H9 (cell line): ENCODE data around the gene LRRFIP2. TPM values are rescaled to one million over a fixed set of nuclear protein-coding genes. Genes with fewer than 3 reads are reported as not detected.

ENCODE experiments used
- DNase-seq: peaks from one replicate; pipeline ENCODE4 v3.0.0-alpha.2; 2017
- H2AFZ ChIP-seq: one replicate; pipeline ENCODE4 v1.6.1; 2013; ENCODE audit warnings: mild to moderate bottlenecking, low read length, control low read depth, moderate library complexity
- H2AK5ac ChIP-seq: 2 replicates; pipeline ENCODE4 v1.6.1; 2013; ENCODE audit warnings: low read length, control low read depth, mixed read lengths; ENCODE audit not compliant: insufficient read length
- H2BK120ac ChIP-seq: one replicate; pipeline ENCODE4 v1.6.1; 2013; ENCODE audit warnings: low read depth, mild to moderate bottlenecking, low read length, control low read depth, inconsistent platforms; ENCODE audit not compliant: poor library complexity, severe bottlenecking
- H2BK12ac ChIP-seq: 2 replicates; pipeline ENCODE4 v1.6.1; 2013; ENCODE audit warnings: low read length, control low read depth, mixed read lengths, low read depth; ENCODE audit not compliant: insufficient read length
- H2BK15ac ChIP-seq: 2 replicates; pipeline ENCODE4 v1.6.1; 2013; ENCODE audit warnings: low read depth, low read length, control low read depth
- H2BK20ac ChIP-seq: one replicate; pipeline ENCODE4 v1.6.1; 2013; ENCODE audit warnings: low read depth, mild to moderate bottlenecking, low read length, control low read depth, inconsistent platforms; ENCODE audit not compliant: poor library complexity, severe bottlenecking
- H2BK5ac ChIP-seq: 2 replicates; pipeline ENCODE4 v1.6.1; 2013; ENCODE audit warnings: low read length, control low read depth, mixed read lengths; ENCODE audit not compliant: insufficient read length
- H3K14ac ChIP-seq: 2 replicates; pipeline ENCODE4 v1.6.1; 2013; ENCODE audit warnings: low read length, control low read depth; ENCODE audit not compliant: insufficient read depth
- H3K18ac ChIP-seq: 2 replicates; pipeline ENCODE4 v1.6.1; 2013; ENCODE audit warnings: low read depth, mild to moderate bottlenecking, mixed read lengths, low read length, control low read depth; ENCODE audit not compliant: insufficient read length
- H3K23ac ChIP-seq: 2 replicates; pipeline ENCODE4 v1.6.1; 2013; ENCODE audit warnings: low read length, control low read depth, mixed read lengths, low read depth; ENCODE audit not compliant: insufficient read length
- H3K23me2 ChIP-seq: 2 replicates; pipeline ENCODE4 v1.6.1; 2013; ENCODE audit warnings: low read depth, mild to moderate bottlenecking, mixed read lengths, low read length, control low read depth; ENCODE audit not compliant: insufficient read length, poor library complexity, severe bottlenecking
- H3K27ac ChIP-seq: 2 replicates; pipeline ENCODE4 v1.5.1; 2013; ENCODE audit warnings: low read length, control low read depth, mixed read lengths, low read depth; ENCODE audit not compliant: insufficient read length
- H3K27me3 ChIP-seq: 2 replicates; pipeline ENCODE4 v1.6.1; 2013; ENCODE audit warnings: low read length, control low read depth, inconsistent platforms; ENCODE audit not compliant: insufficient read depth
- H3K4ac ChIP-seq: 2 replicates; pipeline ENCODE4 v1.6.1; 2013; ENCODE audit warnings: low read depth, mild to moderate bottlenecking, control low read depth, inconsistent platforms, low read length, moderate library complexity
- H3K4me1 ChIP-seq: 2 replicates; pipeline ENCODE4 v1.6.1; 2013; ENCODE audit warnings: low read length, control low read depth, inconsistent platforms; ENCODE audit not compliant: insufficient read depth
- H3K4me2 ChIP-seq: 2 replicates; pipeline ENCODE4 v1.6.1; 2013; ENCODE audit warnings: low read length, control low read depth, mixed read lengths; ENCODE audit not compliant: insufficient read length, insufficient read depth
- H3K56ac ChIP-seq: 2 replicates; pipeline ENCODE4 v1.6.1; 2013; ENCODE audit warnings: low read depth, mild to moderate bottlenecking, mixed read lengths, low read length, control low read depth; ENCODE audit not compliant: insufficient read length
- H3K79me1 ChIP-seq: 2 replicates; pipeline ENCODE4 v1.6.1; 2013; ENCODE audit warnings: low read depth, mild to moderate bottlenecking, moderate library complexity, low read length, control low read depth, inconsistent platforms; ENCODE audit not compliant: insufficient read depth, poor library complexity, severe bottlenecking
- H3K79me2 ChIP-seq: 2 replicates; pipeline ENCODE4 v1.6.1; 2013; ENCODE audit warnings: low read length, control low read depth, inconsistent platforms; ENCODE audit not compliant: insufficient read depth
- H3K9ac ChIP-seq: 2 replicates; pipeline ENCODE4 v1.6.1; 2013; ENCODE audit warnings: low read length, control low read depth, mixed read lengths; ENCODE audit not compliant: insufficient read length; ENCODE audit errors: extremely low read depth
- H3K9me3 ChIP-seq: one replicate; pipeline ENCODE4 v1.6.1; 2013; ENCODE audit warnings: low read depth, low read length, inconsistent platforms; ENCODE audit not compliant: control insufficient read depth
- H3T11ph ChIP-seq: one replicate; pipeline ENCODE4 v1.6.1; 2013; ENCODE audit warnings: mild to moderate bottlenecking, low read length, control low read depth, inconsistent platforms
- H4K20me1 ChIP-seq: one replicate; pipeline ENCODE4 v1.6.1; 2013; ENCODE audit not compliant: control insufficient read depth, insufficient read length, insufficient read depth
- H4K5ac ChIP-seq: 2 replicates; pipeline ENCODE4 v1.6.1; 2013; ENCODE audit warnings: low read depth, mild to moderate bottlenecking, mixed read lengths, low read length, control low read depth; ENCODE audit not compliant: insufficient read length
- H4K8ac ChIP-seq: replicated peaks from 2 replicates; pipeline ENCODE4 v1.6.1; 2013; ENCODE audit warnings: low read length, control low read depth, mixed read lengths, low read depth; ENCODE audit not compliant: insufficient read length
- H4K91ac ChIP-seq: 2 replicates; pipeline ENCODE4 v1.6.1; 2013; ENCODE audit warnings: low read depth, mild to moderate bottlenecking, moderate library complexity, mixed read lengths, low read length, control low read depth; ENCODE audit not compliant: insufficient read length
- H3K27ac Mint-ChIP-seq, 3 experiments: 2 replicates in 2 of 3; 3 replicates in 1 of 3; pipeline ENCODE4 v1.8.0; 2020 to 2021; ENCODE audit warnings: mixed read lengths in 3 of 3, mild to moderate bottlenecking in 1 of 3, moderate library complexity in 1 of 3
- H3K27me3 Mint-ChIP-seq: 2 replicates; pipeline ENCODE4 v1.8.0; 2021; ENCODE audit warnings: low read depth, mild to moderate bottlenecking, moderate library complexity, mixed read lengths
- H3K36me3 Mint-ChIP-seq, 3 experiments: 2 replicates in 2 of 3; 3 replicates in 1 of 3; pipeline ENCODE4 v1.8.0; 2020 to 2021; ENCODE audit warnings: low read depth in 3 of 3, mixed read lengths in 3 of 3; ENCODE audit not compliant: insufficient read depth in 1 of 3
- H3K4me1 Mint-ChIP-seq, 2 experiments: 2 replicates each; pipeline ENCODE4 v1.8.0; 2020; ENCODE audit warnings: mixed read lengths in 2 of 2
- H3K4me3 Mint-ChIP-seq, 2 experiments: 2 replicates in 1 of 2; 3 replicates in 1 of 2; pipeline ENCODE4 v1.8.0; 2020 to 2021; ENCODE audit warnings: mild to moderate bottlenecking in 2 of 2, mixed read lengths in 2 of 2, moderate library complexity in 1 of 2
- H3K9me3 Mint-ChIP-seq, 2 experiments: 2 replicates in 1 of 2; 3 replicates in 1 of 2; pipeline ENCODE4 v1.8.0; 2020; ENCODE audit warnings: mild to moderate bottlenecking in 2 of 2, mixed read lengths in 2 of 2, moderate library complexity in 1 of 2
- CTCF ChIP-seq: fragments of 200-600 bp; sonication (generic); conservative IDR thresholded peaks from 3 replicates; pipeline ENCODE4 v1.8.0; 2021; ENCODE audit warnings: antibody characterized with exemption, mild to moderate bottlenecking
- WGBS: extraction: QIAGEN DNeasy Blood & Tissue Kit; methylation state at CpG from one replicate; pipeline ENCODE4 v1.1.7; 2013; ENCODE audit warnings: missing lambda C conversion rate, low lambda C conversion rate, mixed read lengths; ENCODE audit not compliant: insufficient read length; ENCODE audit errors: extremely low coverage; 5-methylcytosine and 5-hydroxymethylcytosine counted together
- total RNA-seq: library from RNA; stranded (reverse); gene quantifications from 2 replicates; pipeline ENCODE4 v1.2.1, GENCODE V29; 2021

Gene LRRFIP2
- total RNA-seq, 1 experiment from 2014 or later, result 30.7 TPM

DNA sequence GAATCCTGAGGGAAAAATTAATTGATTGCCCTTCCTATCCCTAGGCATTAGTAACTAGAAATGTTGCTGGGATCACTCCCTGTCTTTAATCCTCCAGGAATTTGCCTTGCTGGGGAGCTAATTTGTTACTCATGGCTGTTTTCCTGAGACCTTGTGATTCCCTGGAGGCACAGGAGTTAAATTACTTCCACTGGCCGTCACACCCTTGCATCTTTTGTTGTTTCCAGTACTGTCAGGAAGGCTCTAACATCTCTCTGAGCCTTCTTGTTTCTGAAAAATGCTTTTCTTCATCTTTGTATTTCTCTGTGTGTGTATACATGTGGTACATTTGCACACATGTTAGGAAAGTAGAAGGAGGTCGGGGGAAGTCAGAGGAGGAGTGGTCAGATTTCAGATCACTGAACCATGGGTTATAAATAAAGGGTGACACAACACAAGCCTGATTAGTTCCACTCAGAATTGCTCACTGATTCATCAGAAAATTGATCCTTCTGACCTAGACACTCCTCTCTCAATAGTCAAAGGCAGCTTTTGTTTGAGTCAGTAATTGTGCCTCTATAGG is 23.5 kb upstream of the LRRFIP2 start:
- Mint-ChIP-seq H3K27ac (no peak overlapping the region), H3K4me1 (peaks cover 5 to 10% of the 10 kb centered on the region in 2 experiments; a peak in 3 of 4 replicates), H3K36me3 (no peaks in the 10 kb centered on the region), H3K9me3 (no peaks in the 10 kb centered on the region), H3K4me3 (no peak overlapping the region), H3K27me3 (peaks cover 2% of the 10 kb centered on the region)
- Histone ChIP-seq H2AK5ac (no peak overlapping the region), H3K9me3 (no peaks in the 10 kb centered on the region), H3K56ac (no peak overlapping the region), H3K4ac (no peak overlapping the region), H3K23ac (no peak overlapping the region), H4K5ac (no peak overlapping the region), H3K79me2 (no peaks in the 10 kb centered on the region), H3K18ac (no peak overlapping the region), H3K9ac (no peak overlapping the region), H3K4me2 (no peak overlapping the region), H4K91ac (no peak overlapping the region), H4K8ac (no peak overlapping the region), H2BK20ac (no peak overlapping the region), H3K27ac (no peak overlapping the region), H2BK5ac (no peak overlapping the region), H4K20me1 (no peaks in the 10 kb centered on the region), H2BK120ac (no peak overlapping the region), H2AFZ (no peak overlapping the region), H3K79me1 (no peaks in the 10 kb centered on the region), H3K14ac (no peak overlapping the region), H3K4me1 (no peaks in the 10 kb centered on the region; the same call in 1 of the 2 replicates), H2BK15ac (no peak overlapping the region), H3K23me2 (no peaks in the 10 kb centered on the region), H3T11ph (no peak overlapping the region), H3K27me3 (no peaks in the 10 kb centered on the region), H2BK12ac (no peak overlapping the region)
- DNase-seq, result no peak
- no peak for TF ChIP-seq CTCF
- no CpG with 5 or more reads among the region's 2 CpGs for WGBS
